ENCODE results near the gene NAXD. TPM values are rescaled to one million over a fixed set of nuclear protein-coding genes. Genes with fewer than 3 reads are reported as not detected.

NAXD gene
- total RNA-seq, 1 donor from 2014 or later: 25.8 TPM

GRCh38 chr13:110574161-110574560, 41.2 kb upstream of the NAXD start:
- Histone ChIP-seq H3K79me2 (ENCODE audit: insufficient read depth, low read length) (no peaks in the 10 kb centered on the region), H3K4me3 (ENCODE audit: insufficient read depth, low read depth, low read length) (no peak overlapping the region), H4K20me1 (ENCODE audit: insufficient read depth, low read length) (no peaks in the 10 kb centered on the region), H2AFZ (ENCODE audit: low read depth, low read length) (no peak overlapping the region), H3K27me3 (ENCODE audit: insufficient read depth, low read length) (peaks cover 17% of the 10 kb centered on the region), H3K9me3 (ENCODE audit: insufficient read depth, low read depth, low read length) (no peaks in the 10 kb centered on the region), H3K27ac (ENCODE audit: low read depth, low read length) (no peak overlapping the region), H3K4me1 (ENCODE audit: insufficient read depth, low read length) (no peaks in the 10 kb centered on the region), H3K4me2 (ENCODE audit: low read length) (no peak overlapping the region), H3K36me3 (ENCODE audit: insufficient read depth, low read length) (no peaks in the 10 kb centered on the region), H3K9ac (ENCODE audit: low read length) (no peak overlapping the region)
- H3K27me3 Mint-ChIP-seq (ENCODE audit: low read depth, unreplicated experiment): peaks cover 34% of the 10 kb centered on the region
- TF ChIP-seq CTCF (IDR thresholded peaks at IDR 0.05; ENCODE audit: insufficient read depth, low read depth, low read length) (no peak), EZH2 (IDR thresholded peaks at IDR 0.05; ENCODE audit: insufficient read depth, low read length) (no peak)
- no peak overlapping the region for H3K4me3 Mint-ChIP-seq (ENCODE audit: unreplicated experiment)
- DNase-seq (ENCODE audit: low read depth) (no peak), FAIRE-seq (no peak)
- H3K36me3 Mint-ChIP-seq (ENCODE audit: low read depth, unreplicated experiment): peaks cover 2% of the 10 kb centered on the region
- H3K27ac Mint-ChIP-seq (ENCODE audit: unreplicated experiment): no peak overlapping the region
- peaks cover 6% of the 10 kb centered on the region for H3K4me1 Mint-ChIP-seq (ENCODE audit: low read depth, unreplicated experiment)
- H3K9me3 Mint-ChIP-seq (ENCODE audit: unreplicated experiment): peaks cover 3% of the 10 kb centered on the region

DNA sequence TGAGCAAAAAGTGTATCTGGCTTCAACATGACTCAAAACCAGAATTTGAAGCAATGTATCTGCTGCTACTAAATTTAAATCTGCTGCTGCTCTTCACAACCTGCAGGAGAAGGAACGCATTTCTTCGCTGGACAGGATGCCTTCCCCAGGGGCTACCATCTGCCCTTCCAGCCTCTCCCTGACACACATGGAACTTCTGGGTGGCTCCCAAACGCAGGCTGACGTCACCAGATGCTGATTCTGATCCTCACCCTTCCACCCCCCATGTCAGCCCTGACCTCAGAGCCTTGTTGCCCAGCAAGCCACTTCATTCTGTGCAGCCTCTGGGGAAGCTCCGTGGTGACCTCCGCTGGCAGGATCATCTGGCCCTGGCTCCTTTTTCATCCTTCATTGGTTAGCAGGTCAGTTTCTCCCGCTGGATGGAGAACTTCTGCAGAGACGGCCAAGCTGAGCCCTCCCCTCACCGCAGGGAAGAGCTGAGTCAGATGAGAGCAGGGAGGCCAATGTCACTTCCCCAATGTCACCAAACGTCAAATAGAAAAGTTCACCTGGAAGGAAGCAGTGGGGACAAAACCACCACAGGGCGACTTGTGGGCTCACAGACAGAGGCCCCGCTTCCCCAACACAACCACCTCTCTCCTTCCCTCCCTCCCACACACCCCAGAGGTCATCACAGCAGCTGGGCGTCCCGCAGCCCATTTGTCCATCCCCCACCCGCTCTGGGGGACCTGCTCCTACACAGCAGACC, 39.8 kb upstream of the NAXD start:
- Mint-ChIP-seq H3K27me3 (ENCODE audit: low read depth, unreplicated experiment) (peaks cover 30% of the 10 kb centered on the region), H3K4me3 (ENCODE audit: unreplicated experiment) (no peak overlapping the region), H3K9me3 (ENCODE audit: unreplicated experiment) (no peaks in the 10 kb centered on the region), H3K27ac (ENCODE audit: unreplicated experiment) (no peak overlapping the region), H3K36me3 (ENCODE audit: low read depth, unreplicated experiment) (peaks cover 2% of the 10 kb centered on the region), H3K4me1 (ENCODE audit: low read depth, unreplicated experiment) (peaks cover 2% of the 10 kb centered on the region)
- FAIRE-seq (no peak), DNase-seq (ENCODE audit: low read depth) (no peak)
- Histone ChIP-seq H3K36me3 (ENCODE audit: insufficient read depth, low read length) (no peaks in the 10 kb centered on the region), H3K9me3 (ENCODE audit: insufficient read depth, low read depth, low read length) (no peaks in the 10 kb centered on the region), H3K4me1 (ENCODE audit: insufficient read depth, low read length) (no peaks in the 10 kb centered on the region), H3K27ac (ENCODE audit: low read depth, low read length) (no peak overlapping the region), H3K4me3 (ENCODE audit: insufficient read depth, low read depth, low read length) (no peak overlapping the region), H3K27me3 (ENCODE audit: insufficient read depth, low read length) (peaks cover 17% of the 10 kb centered on the region), H2AFZ (ENCODE audit: low read depth, low read length) (no peak overlapping the region), H3K9ac (ENCODE audit: low read length) (no peak overlapping the region), H3K79me2 (ENCODE audit: insufficient read depth, low read length) (no peaks in the 10 kb centered on the region), H4K20me1 (ENCODE audit: insufficient read depth, low read length) (no peaks in the 10 kb centered on the region), H3K4me2 (ENCODE audit: low read length) (no peak overlapping the region)
- TF ChIP-seq CTCF (IDR thresholded peaks at IDR 0.05; ENCODE audit: insufficient read depth, low read depth, low read length) (no peak), EZH2 (IDR thresholded peaks at IDR 0.05; ENCODE audit: insufficient read depth, low read length) (no peak)

- Histone ChIP-seq H3K27me3 (ENCODE audit: insufficient read depth, low read length) (peaks cover 17% of the 10 kb centered on the region), H3K9ac (ENCODE audit: low read length) (no peak overlapping the region), H2AFZ (ENCODE audit: low read depth, low read length) (no peak overlapping the region), H4K20me1 (ENCODE audit: insufficient read depth, low read length) (no peaks in the 10 kb centered on the region), H3K4me1 (ENCODE audit: insufficient read depth, low read length) (no peaks in the 10 kb centered on the region), H3K79me2 (ENCODE audit: insufficient read depth, low read length) (no peaks in the 10 kb centered on the region), H3K36me3 (ENCODE audit: insufficient read depth, low read length) (no peaks in the 10 kb centered on the region), H3K4me3 (ENCODE audit: insufficient read depth, low read depth, low read length) (no peak overlapping the region), H3K4me2 (ENCODE audit: low read length) (no peak overlapping the region), H3K27ac (ENCODE audit: low read depth, low read length) (no peak overlapping the region), H3K9me3 (ENCODE audit: insufficient read depth, low read depth, low read length) (no peaks in the 10 kb centered on the region)
- no peak for TF ChIP-seq CTCF (IDR thresholded peaks at IDR 0.05; ENCODE audit: insufficient read depth, low read depth, low read length)
- TF ChIP-seq EZH2 (IDR thresholded peaks at IDR 0.05; ENCODE audit: insufficient read depth, low read length): no peak
- no peak for FAIRE-seq
- DNase-seq (ENCODE audit: low read depth): no peak
- Mint-ChIP-seq H3K27me3 (ENCODE audit: low read depth, unreplicated experiment) (peaks cover 30% of the 10 kb centered on the region), H3K9me3 (ENCODE audit: unreplicated experiment) (no peaks in the 10 kb centered on the region), H3K36me3 (ENCODE audit: low read depth, unreplicated experiment) (peaks cover 2% of the 10 kb centered on the region), H3K4me3 (ENCODE audit: unreplicated experiment) (no peak overlapping the region), H3K27ac (ENCODE audit: unreplicated experiment) (no peak overlapping the region), H3K4me1 (ENCODE audit: low read depth, unreplicated experiment) (peaks cover 4% of the 10 kb centered on the region)
Measured at GRCh38 chr13:110576070-110576394, 39.3 kb upstream of the NAXD start.
